ENCODE measurements around the gene THEMIS2. TPM values are rescaled to one million over a fixed set of nuclear protein-coding genes. Genes with fewer than 3 reads are reported as not detected.

The THEMIS2 gene
- total RNA-seq, 4 donors from 2014 or later = 9.6 to 36.4 (median 24.6) TPM

DNA sequence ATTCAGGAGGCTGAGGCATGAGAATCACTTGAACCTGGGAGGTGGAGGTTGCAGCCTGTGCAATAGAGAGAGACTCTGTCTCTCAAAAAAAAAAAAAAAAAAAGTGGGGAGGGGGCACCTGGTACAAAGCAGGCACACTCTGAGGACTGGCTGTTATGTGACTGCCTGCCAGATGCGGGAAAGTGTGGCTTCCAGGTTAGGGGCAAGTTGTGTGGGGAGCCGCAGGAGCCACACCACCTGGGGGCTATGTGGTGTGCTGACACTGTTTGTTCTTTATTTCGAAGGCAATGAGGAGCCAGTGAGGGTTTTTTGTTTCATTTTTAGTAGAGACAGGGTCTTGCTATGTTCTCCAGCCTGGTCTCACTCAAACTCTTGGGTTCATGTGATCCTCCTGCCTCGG is 5.7 kb downstream of the THEMIS2 start:
- H3K27ac ChIP-seq (replicated peaks in 1 of 4) = no peak overlapping the region
- H3K27me3 ChIP-seq = peaks cover 0 to 20% (median 0%) of the 10 kb centered on the region in 4 donors
- no peaks in the 10 kb centered on the region for H3K9me3 ChIP-seq
- H3K4me1 ChIP-seq = peaks cover 0 to 4% (median 3%) of the 10 kb centered on the region in 4 donors
- intact Hi-C loops (cut with DNase I) = no loop called here
- 90% methylated on average over 4 of the region's 4 CpGs for whole genome bisulfite sequencing
- TF ChIP-seq, protein P1, sequence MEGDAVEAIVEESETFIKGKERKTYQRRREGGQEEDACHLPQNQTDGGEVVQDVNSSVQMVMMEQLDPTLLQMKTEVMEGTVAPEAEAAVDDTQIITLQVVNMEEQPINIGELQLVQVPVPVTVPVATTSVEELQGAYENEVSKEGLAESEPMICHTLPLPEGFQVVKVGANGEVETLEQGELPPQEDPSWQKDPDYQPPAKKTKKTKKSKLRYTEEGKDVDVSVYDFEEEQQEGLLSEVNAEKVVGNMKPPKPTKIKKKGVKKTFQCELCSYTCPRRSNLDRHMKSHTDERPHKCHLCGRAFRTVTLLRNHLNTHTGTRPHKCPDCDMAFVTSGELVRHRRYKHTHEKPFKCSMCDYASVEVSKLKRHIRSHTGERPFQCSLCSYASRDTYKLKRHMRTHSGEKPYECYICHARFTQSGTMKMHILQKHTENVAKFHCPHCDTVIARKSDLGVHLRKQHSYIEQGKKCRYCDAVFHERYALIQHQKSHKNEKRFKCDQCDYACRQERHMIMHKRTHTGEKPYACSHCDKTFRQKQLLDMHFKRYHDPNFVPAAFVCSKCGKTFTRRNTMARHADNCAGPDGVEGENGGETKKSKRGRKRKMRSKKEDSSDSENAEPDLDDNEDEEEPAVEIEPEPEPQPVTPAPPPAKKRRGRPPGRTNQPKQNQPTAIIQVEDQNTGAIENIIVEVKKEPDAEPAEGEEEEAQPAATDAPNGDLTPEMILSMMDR (IDR thresholded peaks at IDR 0.05) = no peak
- TF ChIP-seq EP300 (IDR thresholded peaks at IDR 0.05) (no peak), POLR2A (IDR thresholded peaks at IDR 0.05; ENCODE audit: low read depth) (no peak), POLR2AphosphoS5 (IDR thresholded peaks at IDR 0.05) (no peak)
- H3K4me3 ChIP-seq = no peak overlapping the region
- peaks cover 0 to 10% (median 0%) of the 10 kb centered on the region in 4 donors for H3K36me3 ChIP-seq
- DNase-seq (ENCODE audit: extremely low spot score) = no peak

DNA sequence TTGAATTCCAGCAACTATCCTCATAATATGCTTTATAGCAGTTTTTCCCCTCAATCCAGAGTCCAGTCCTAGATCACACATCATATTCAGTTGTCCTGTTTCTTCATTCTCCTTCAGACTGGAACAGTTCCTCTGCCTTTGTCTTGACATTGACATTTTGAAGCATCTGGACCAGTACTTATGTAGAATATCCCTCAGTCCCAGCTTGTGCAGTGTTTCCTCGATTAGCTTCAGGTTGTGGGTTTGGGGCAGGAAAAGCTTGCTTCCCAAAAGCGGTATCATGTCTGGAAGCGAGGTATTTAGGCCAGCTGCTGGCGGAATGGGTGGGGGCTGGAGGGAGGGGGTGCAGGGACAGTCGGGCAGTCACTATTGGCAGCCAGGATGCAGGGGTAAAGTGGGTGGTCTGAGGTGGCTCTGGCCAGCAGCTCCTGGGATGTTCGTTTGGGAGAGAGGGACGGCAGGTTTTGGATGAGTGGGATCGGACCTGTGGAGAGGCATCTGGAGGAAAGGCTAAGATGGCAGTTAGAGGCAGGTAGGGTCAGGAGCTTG is 6.5 kb downstream of the THEMIS2 start:
- H3K27ac ChIP-seq (replicated peaks in 1 of 4) = no peak overlapping the region
- TF ChIP-seq EP300 (IDR thresholded peaks at IDR 0.05) = no peak
- TF ChIP-seq POLR2A (IDR thresholded peaks at IDR 0.05; ENCODE audit: low read depth) = no peak
- TF ChIP-seq, protein P1 (IDR thresholded peaks at IDR 0.05) = no peak
- no peak for TF ChIP-seq POLR2AphosphoS5 (IDR thresholded peaks at IDR 0.05)

DNA sequence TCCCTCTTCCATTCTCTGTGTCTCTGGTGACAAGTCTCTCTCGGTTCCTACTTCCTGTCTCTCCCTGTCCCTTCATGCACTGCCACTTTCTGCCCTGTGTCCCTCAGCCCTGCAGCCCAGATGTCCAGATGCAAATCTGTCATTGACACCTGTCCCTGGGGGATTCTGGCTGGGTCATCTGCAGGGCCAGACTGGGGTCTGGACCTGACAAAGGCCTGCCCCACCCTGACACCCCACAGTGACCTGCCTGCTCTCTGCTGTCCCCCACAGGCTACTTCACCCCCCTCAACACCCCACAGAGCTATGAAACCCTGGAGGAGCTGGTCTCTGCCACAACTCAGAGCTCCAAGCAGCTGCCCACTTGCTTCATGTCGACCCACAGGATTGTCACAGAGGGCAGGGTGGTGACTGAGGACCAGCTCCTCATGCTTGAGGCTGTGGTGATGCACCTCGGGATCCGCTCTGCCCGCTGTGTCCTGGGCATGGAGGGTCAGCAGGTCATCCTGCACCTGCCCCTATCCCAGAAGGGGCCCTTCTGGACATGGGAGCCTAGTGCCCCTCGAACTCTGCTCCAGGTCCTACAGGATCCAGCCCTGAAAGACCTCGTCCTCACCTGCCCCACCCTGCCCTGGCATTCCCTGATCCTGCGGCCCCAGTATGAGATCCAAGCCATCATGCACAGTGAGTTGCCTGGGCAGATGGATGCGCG is 7.2 kb downstream of the THEMIS2 start:
- intact Hi-C loops (cut with DNase I) = no loop called here
- no peak for DNase-seq (ENCODE audit: extremely low spot score)
- Histone ChIP-seq H3K9me3 (no peaks in the 10 kb centered on the region), H3K4me3 (no peak overlapping the region), H3K27me3 (peaks cover 0 to 14% (median 0%) of the 10 kb centered on the region in 4 donors), H3K36me3 (peaks cover 0 to 17% (median 0%) of the 10 kb centered on the region in 4 donors), H3K27ac (replicated peaks in 1 of 4) (no peak overlapping the region), H3K4me1 (no peaks in the 10 kb centered on the region)
- TF ChIP-seq EP300 (IDR thresholded peaks at IDR 0.05) = no peak
- TF ChIP-seq, protein P1 (IDR thresholded peaks at IDR 0.05) = no peak
- TF ChIP-seq POLR2A (IDR thresholded peaks at IDR 0.05; ENCODE audit: low read depth) = no peak
- WGBS = 56% methylated on average over 1 of the region's 10 CpGs

More for the DNA sequence above, 6.5 kb downstream of the THEMIS2 start:
- no peaks in the 10 kb centered on the region for H3K4me1 ChIP-seq
- H3K36me3 ChIP-seq = peaks cover 0 to 14% (median 0%) of the 10 kb centered on the region in 4 donors
- no peak for DNase-seq (ENCODE audit: extremely low spot score)
- H3K27me3 ChIP-seq = peaks cover 0 to 14% (median 0%) of the 10 kb centered on the region in 4 donors
- H3K9me3 ChIP-seq = no peaks in the 10 kb centered on the region
- WGBS = 69% methylated on average over 8 of the region's 8 CpGs
- intact Hi-C loops (cut with DNase I) = no loop called here
- no peak overlapping the region for H3K4me3 ChIP-seq

DNA sequence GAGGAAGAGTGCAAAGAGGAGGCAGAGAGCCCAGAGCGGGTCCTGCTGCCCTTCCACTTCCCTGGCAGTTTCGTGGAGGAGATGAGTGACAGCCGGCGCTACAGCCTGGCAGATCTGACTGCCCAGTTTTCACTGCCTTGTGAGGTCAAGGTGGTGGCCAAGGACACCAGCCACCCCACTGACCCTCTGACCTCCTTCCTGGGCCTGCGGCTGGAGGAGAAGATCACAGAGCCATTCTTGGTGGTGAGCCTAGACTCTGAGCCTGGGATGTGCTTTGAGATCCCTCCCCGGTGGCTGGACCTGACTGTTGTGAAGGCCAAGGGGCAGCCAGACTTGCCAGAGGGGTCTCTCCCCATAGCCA is 10.2 kb downstream of the THEMIS2 start:
- peaks cover 0 to 14% (median 0%) of the 10 kb centered on the region in 4 donors for H3K27me3 ChIP-seq
- intact Hi-C loops (cut with DNase I) = no loop called here
- no peaks in the 10 kb centered on the region for H3K4me1 ChIP-seq
- peaks cover 0 to 25% (median 5%) of the 10 kb centered on the region in 4 donors for H3K36me3 ChIP-seq
- no peaks in the 10 kb centered on the region for H3K9me3 ChIP-seq
- no peak for DNase-seq (ENCODE audit: extremely low spot score)
- H3K4me3 ChIP-seq = no peak overlapping the region
- H3K27ac ChIP-seq (replicated peaks in 1 of 4) = no peak overlapping the region
- TF ChIP-seq POLR2A (IDR thresholded peaks at IDR 0.05; ENCODE audit: low read depth) = no peak
- TF ChIP-seq, protein P1 (IDR thresholded peaks at IDR 0.05) = no peak
- no peak for TF ChIP-seq EP300 (IDR thresholded peaks at IDR 0.05)
- no peak for TF ChIP-seq POLR2AphosphoS5 (IDR thresholded peaks at IDR 0.05)
- 87% methylated on average over 4 of the region's 6 CpGs for WGBS

All from esophagus muscularis mucosa (tissue), 4 donors.